Panc1 (cell line): ENCODE measurements around the gene NPTXR.

Experiments
- CTCF ChIP-seq: fragments of 450-650 bp; IDR thresholded peaks from 2 replicates; pipeline ENCODE4 v1.5.1; 2017; ENCODE audit warnings: mild to moderate bottlenecking
- POLR2AphosphoS5 ChIP-seq: IDR thresholded peaks from 2 replicates; pipeline ENCODE4 v1.6.1; 2012; ENCODE audit warnings: mild to moderate bottlenecking, low read depth, low read length, moderate library complexity

DNA sequence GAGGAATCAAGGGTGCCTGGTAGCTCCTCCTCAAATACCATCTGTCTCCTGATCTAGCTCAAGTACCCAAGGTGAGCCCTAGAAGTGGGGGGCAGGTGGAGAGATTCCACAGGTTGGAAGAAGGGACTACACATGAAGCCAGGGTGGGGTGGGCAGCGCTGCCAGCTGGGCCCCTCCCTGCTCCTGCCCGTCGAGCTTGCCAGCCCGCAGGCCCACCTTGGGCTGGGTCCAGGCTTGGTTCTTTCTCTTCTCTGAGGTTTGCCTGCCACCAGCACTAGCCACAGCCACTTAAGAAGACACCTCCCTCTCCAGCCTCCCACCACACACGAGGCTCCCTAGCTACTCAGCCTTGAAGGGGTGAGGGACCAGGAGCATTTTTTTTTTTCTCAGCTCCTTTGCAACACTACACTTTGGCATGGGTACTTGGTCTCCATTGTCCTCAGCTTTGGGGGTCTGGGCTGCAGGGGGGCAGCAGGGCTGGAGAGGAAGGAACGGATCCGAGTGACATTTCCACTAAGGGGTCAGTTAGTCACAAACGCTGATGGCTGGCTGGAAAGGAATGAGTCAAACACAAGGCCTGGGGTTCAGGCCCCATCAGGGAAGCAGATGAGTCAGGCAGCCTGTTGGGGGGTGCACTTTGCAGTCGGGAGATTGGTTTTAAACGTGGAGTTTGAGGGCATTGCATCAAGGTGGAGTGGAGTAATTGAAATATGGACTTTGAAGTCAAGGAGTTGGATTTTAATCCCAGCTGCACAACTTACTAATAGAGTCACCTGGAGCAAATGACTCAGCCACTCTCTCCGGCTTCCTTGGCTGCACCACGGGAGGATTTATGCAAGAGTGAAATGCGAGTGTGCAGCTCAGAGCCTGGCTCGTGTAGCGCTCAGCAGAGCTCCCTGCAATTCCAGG, 7.4 kb upstream of the NPTXR start:
- no peak for TF ChIP-seq CTCF
- no peak for TF ChIP-seq POLR2AphosphoS5
